B cell (primary cell): ENCODE data around the gene USF1. TPM values are rescaled to one million over a fixed set of nuclear protein-coding genes. Genes with fewer than 3 reads are reported as not detected.

Experiments
- ATAC-seq: fragments of 200-7000 bp; cut with Tn5 transposase; one replicate; pipeline ENCODE4 v1.10.0; 2021; ENCODE audit warnings: low read depth, mild to moderate bottlenecking, moderate number of reproducible peaks, moderate library complexity
- CTCF ChIA-PET: fragments of 350-600 bp; sonication (Branson Sonifier 250); formaldehyde crosslinking; loops from one replicate; lab custom pipeline; 2021; ENCODE audit warnings: antibody characterized with exemption, inconsistent platforms; lab: Charles Lee
- POLR2A ChIA-PET: fragments of 350-600 bp; sonication (Branson Sonifier 250); formaldehyde crosslinking; loops from one replicate; lab custom pipeline; 2021; ENCODE audit warnings: antibody characterized with exemption; lab: Charles Lee
- DNase-seq: peaks from one replicate; pipeline ENCODE4 v3.0.0; 2013
- H2AFZ ChIP-seq: 2 replicates; pipeline ENCODE4 v1.6.1; 2012; ENCODE audit warnings: mild to moderate bottlenecking, low read depth, low read length; ENCODE audit not compliant: insufficient read depth, poor library complexity, severe bottlenecking
- H3K27ac ChIP-seq, 2 donors: 1 replicate in 1 of 2; 2 replicates in 1 of 2; pipeline ENCODE4 v1.5.1; 2012 to 2013; ENCODE audit warnings: low read length in 2 of 2, mild to moderate bottlenecking in 2 of 2, moderate library complexity in 1 of 2
- H3K27me3 ChIP-seq, 4 experiments: fragments of 200-600 bp in 1 of 4; sonication (generic) in 1 of 4; replicated peaks in 1 of 4; 1 replicate in 2 of 4; 2 replicates in 2 of 4; pipeline versions ENCODE4 v1.6.1 to v1.7.0; 2013 to 2016; ENCODE audit warnings: low read length in 3 of 4, mild to moderate bottlenecking in 2 of 4, mixed read lengths in 1 of 4, moderate library complexity in 1 of 4; ENCODE audit not compliant: insufficient read depth in 4 of 4, control insufficient read depth in 3 of 4; ENCODE audit errors: control extremely low read depth in 1 of 4
- H3K36me3 ChIP-seq, 2 experiments: replicated peaks in 1 of 2; 1 replicate in 1 of 2; 2 replicates in 1 of 2; pipeline versions ENCODE4 v1.6.1 to v1.7.1; 2013; ENCODE audit warnings: low read length in 1 of 2; ENCODE audit not compliant: insufficient read depth in 2 of 2, control insufficient read depth in 1 of 2; ENCODE audit errors: control extremely low read depth in 1 of 2, extremely low read depth in 1 of 2
- H3K4me1 ChIP-seq, 2 donors: fragments of 200-600 bp in 1 of 2; sonication (generic) in 1 of 2; 1 replicate in 1 of 2; 2 replicates in 1 of 2; pipeline versions ENCODE4 v1.5.1 to v1.6.1; 2013 to 2017; ENCODE audit warnings: low read length in 2 of 2; ENCODE audit not compliant: control insufficient read depth in 2 of 2, insufficient read depth in 2 of 2
- H3K4me2 ChIP-seq: replicated peaks from 2 replicates; pipeline ENCODE3; 2012; ENCODE audit warnings: mild to moderate bottlenecking, low read depth, low read length; ENCODE audit not compliant: poor library complexity, severe bottlenecking
- H3K4me3 ChIP-seq, 5 experiments: fragments of 200-600 bp in 1 of 5; sonication (generic) in 1 of 5; 1 replicate in 3 of 5; 2 replicates in 2 of 5; pipeline versions ENCODE4 v1.5.1 to v1.7.0; 2011 to 2016; ENCODE audit warnings: low read length in 4 of 5, mild to moderate bottlenecking in 4 of 5, low read depth in 2 of 5, control low read depth in 1 of 5, moderate library complexity in 1 of 5; ENCODE audit not compliant: insufficient read depth in 1 of 5; ENCODE audit errors: control extremely low read depth in 1 of 5, extremely low read depth in 1 of 5
- H3K79me2 ChIP-seq: fragments of 200-600 bp; sonication (generic); one replicate; pipeline ENCODE4 v1.6.0; 2016; ENCODE audit warnings: low read length; ENCODE audit not compliant: control insufficient read depth, insufficient read depth
- H3K9ac ChIP-seq: fragments of 200-600 bp; sonication (generic); 2 replicates; pipeline ENCODE4 v1.6.1; 2017; ENCODE audit warnings: mild to moderate bottlenecking, low read length, moderate library complexity
- H3K9me3 ChIP-seq, 3 donors: one replicate each; pipeline versions ENCODE4 v1.6.1 to v1.7.1; 2013; ENCODE audit warnings: low read length in 2 of 3; ENCODE audit not compliant: control insufficient read depth in 2 of 3, insufficient read depth in 1 of 3; ENCODE audit errors: control extremely low read depth in 1 of 3
- H4K20me1 ChIP-seq: 2 replicates; pipeline ENCODE4 v1.6.0; 2012; ENCODE audit warnings: mild to moderate bottlenecking, low read length; ENCODE audit not compliant: insufficient read depth, control insufficient read depth, poor library complexity, severe bottlenecking
- H3K27ac Mint-ChIP-seq: one replicate; pipeline ENCODE4 v1.8.0; 2021; ENCODE audit warnings: mixed read lengths
- H3K27me3 Mint-ChIP-seq: one replicate; pipeline ENCODE4 v1.8.0; 2021; ENCODE audit warnings: mixed read lengths
- H3K4me1 Mint-ChIP-seq: one replicate; pipeline ENCODE4 v1.8.0; 2021; ENCODE audit warnings: mixed read lengths
- H3K4me3 Mint-ChIP-seq: one replicate; pipeline ENCODE4 v1.8.0; 2021; ENCODE audit warnings: mixed read lengths
- H3K9me3 Mint-ChIP-seq: one replicate; pipeline ENCODE4 v1.8.0; 2022; ENCODE audit warnings: mixed read lengths; ENCODE audit not compliant: insufficient read depth
- CTCF ChIP-seq: fragments of 200-600 bp; IDR thresholded peaks from one replicate; pipeline ENCODE4 v1.8.0; 2022; ENCODE audit warnings: antibody characterized with exemption, mild to moderate bottlenecking
- EZH2 ChIP-seq: IDR thresholded peaks from 2 replicates; pipeline ENCODE4 v1.6.1; 2012; ENCODE audit warnings: borderline replicate concordance, low read depth, mild to moderate bottlenecking, moderate library complexity, low read length; ENCODE audit not compliant: insufficient read depth, poor library complexity, severe bottlenecking
- WGBS: methylation state at CpG from one replicate; pipeline ENCODE4 v1.1.5; 2013; ENCODE audit warnings: missing lambda C conversion rate; ENCODE audit not compliant: insufficient coverage; 5-methylcytosine and 5-hydroxymethylcytosine counted together
- intact Hi-C: fragments of 100-400 bp; cut with micrococcal nuclease; formaldehyde crosslinking; loops from one replicate; pipeline ENCODE4 v1.10.0; 2022
- polyA plus RNA-seq: library from polyadenylated mRNA; depleted of rRNA; stranded (reverse); fragments of >200 nt; gene quantifications from 2 replicates; pipeline ENCODE4 v1.2.3, GENCODE V29; 2012
- total RNA-seq, 2 donors: library from RNA; stranded (reverse); fragments of 120-200 nt in 1 of 2; gene quantifications; 1 replicate in 1 of 2; 2 replicates in 1 of 2; pipeline versions ENCODE4 v1.2.3 to v1.2.4, GENCODE V29; 2013 to 2022

Gene USF1
- total and polyA plus RNA-seq, 2 donors (not counting 1 experiment from before 2014, with no cell fraction given) = 192 to 249 TPM

- no peaks in the 10 kb centered on the region for H3K9me3 ChIP-seq
- intact Hi-C loops = loop anchor here (1.0 to 2.0 kb wide), 2 partner anchors 8 to 17 kb away; partner anchors contain the start of gene F11R
- WGBS = 63% methylated on average over 13 of the region's 21 CpGs
- peaks cover 50% of the 10 kb centered on the region for H3K4me1 Mint-ChIP-seq
- H3K27me3 Mint-ChIP-seq = no peaks in the 10 kb centered on the region
- H3K79me2 ChIP-seq = peaks cover 63% of the 10 kb centered on the region
- ChIA-PET POLR2A (interaction anchor here (0.6 to 2.2 kb wide), 7 partner anchors 9 to 80 kb away, joined by 3 to 9 read pairs (median 6); partner anchors contain the start of genes ARHGAP30, F11R, NIT1 and PFDN2), CTCF (interaction anchor here (1.0 to 5.9 kb wide), 7 partner anchors 17 to 101 kb away, joined by 4 to 55 read pairs (median 7); partner anchors contain the start of genes ARHGAP30, F11R and KLHDC9)
- peaks cover 43 to 71% of the 10 kb centered on the region in 2 donors for H3K4me1 ChIP-seq
- H4K20me1 ChIP-seq = peaks cover 7% of the 10 kb centered on the region
- H3K9me3 Mint-ChIP-seq = no peaks in the 10 kb centered on the region
- peak overlapping the region; percentile 81 for H3K9ac ChIP-seq
- ATAC-seq = no peak
- H3K27ac Mint-ChIP-seq = peak overlapping the region; percentile 97
- peak overlapping the region; percentile 93 for H3K4me3 Mint-ChIP-seq
- peak overlapping the region; percentile 81 to 94 for H3K27ac ChIP-seq
- DNase-seq = peak; percentile 57
- peak overlapping the region; percentile 73 for H2AFZ ChIP-seq
- peak overlapping the region; percentile 56 to 98 (median 94) for H3K4me3 ChIP-seq
- peak overlapping the region; percentile 84 for H3K4me2 ChIP-seq
- H3K27me3 ChIP-seq = no peaks in the 10 kb centered on the region
- TF ChIP-seq EZH2 (no peak), CTCF (no peak)
- H3K36me3 ChIP-seq = peaks cover 2 to 37% of the 10 kb centered on the region in 2 experiments
Observed at GRCh38 chr1:161037661-161038522, 7.9 kb downstream of the USF1 start.

GRCh38 chr1:161033751-161034150 lies 12.0 kb downstream of the USF1 start:
- H3K9ac ChIP-seq = no peak overlapping the region
- Mint-ChIP-seq H3K4me3 (no peak overlapping the region), H3K27ac (no peak overlapping the region), H3K9me3 (no peaks in the 10 kb centered on the region), H3K4me1 (peaks cover 22% of the 10 kb centered on the region), H3K27me3 (no peaks in the 10 kb centered on the region)
- POLR2A ChIA-PET = no interaction called here
- intact Hi-C loops = no loop called here
- H4K20me1 ChIP-seq = no peaks in the 10 kb centered on the region
- no peaks in the 10 kb centered on the region for H3K36me3 ChIP-seq
- WGBS = 95% methylated on average over 3 of the region's 3 CpGs
- CTCF ChIA-PET = interaction anchor here (0.6 to 1.2 kb wide), 2 partner anchors 36 to 932 kb away, joined by 3 to 5 read pairs; no protein-coding TSS in a partner anchor
- DNase-seq = no peak
- no peak overlapping the region for H3K4me3 ChIP-seq
- H3K27me3 ChIP-seq = no peaks in the 10 kb centered on the region
- no peaks in the 10 kb centered on the region for H3K9me3 ChIP-seq
- ATAC-seq = no peak
- H3K79me2 ChIP-seq = peaks cover 55% of the 10 kb centered on the region
- no peak overlapping the region for H2AFZ ChIP-seq
- no peak overlapping the region for H3K27ac ChIP-seq
- no peak for TF ChIP-seq EZH2
- no peak for TF ChIP-seq CTCF
- H3K4me1 ChIP-seq = peaks cover 26 to 38% of the 10 kb centered on the region in 2 donors
- H3K4me2 ChIP-seq = no peak overlapping the region
